NCI-H69 (cell line): Measurements from ENCODE around the gene PRRX1.

Experiments used
- DNase-seq: peaks from one replicate; lab custom pipeline; 2025; lab: John Stamatoyannopoulos, UW

The PRRX1 gene

GRCh38 chr1:170768929-170769328 is 105.0 kb downstream of the PRRX1 start:
- DNase-seq = no peak

- no peak for DNase-seq
These were observed 105.8 kb downstream of the PRRX1 start for GRCh38 chr1:170769691-170770090.

- no peak for DNase-seq
These were observed 106.3 kb downstream of the PRRX1 start for GRCh38 chr1:170770254-170770653.

- DNase-seq = no peak
These were observed 112.3 kb downstream of the PRRX1 start for GRCh38 chr1:170776252-170776651.

- no peak for DNase-seq
These were observed 112.8 kb downstream of the PRRX1 start for GRCh38 chr1:170776777-170777176.
